GM23338 (cell line): ENCODE data around the gene NDUFS4. TPM values are rescaled to one million over a fixed set of nuclear protein-coding genes. Genes with fewer than 3 reads are reported as not detected.
"Not testable (repeated sequence)": the region's sequence is repeated elsewhere in the genome, so short reads cannot be mapped to it uniquely, and the experiment has no call there.

Experiments used
- ATAC-seq: fragments of 200-7000 bp; cut with Tn5 transposase; 3 replicates; pipeline ENCODE4 v1.9.1; 2020
- DNase-seq: peaks from one replicate; pipeline ENCODE4 v3.0.0-alpha.2; 2015; ENCODE audit warnings: low spot score
- H2AFZ ChIP-seq: fragments of 200-600 bp; sonication (generic); 2 replicates; pipeline ENCODE4 v1.8.0; 2016; ENCODE audit warnings: antibody characterized with exemption, mild to moderate bottlenecking, moderate library complexity
- H3F3A ChIP-seq: fragments of 200-600 bp; sonication (generic); replicated peaks from 2 replicates; pipeline ENCODE4 v1.8.0; 2017; ENCODE audit warnings: antibody characterized with exemption, mixed run types, low read depth
- H3K27ac ChIP-seq: fragments of 200-600 bp; sonication (generic); 2 replicates; pipeline ENCODE4 v1.6.1; 2016; ENCODE audit warnings: low read depth
- H3K27me3 ChIP-seq: fragments of 200-600 bp; sonication (generic); 2 replicates; pipeline ENCODE4 v1.8.0; 2016; ENCODE audit warnings: mild to moderate bottlenecking, mixed run types, moderate library complexity; ENCODE audit not compliant: insufficient read depth
- H3K36me3 ChIP-seq: fragments of 200-600 bp; sonication (generic); 2 replicates; pipeline ENCODE4 v1.8.0; 2016; ENCODE audit warnings: mild to moderate bottlenecking; ENCODE audit not compliant: insufficient read depth
- H3K4me1 ChIP-seq: fragments of 200-600 bp; sonication (generic); 2 replicates; pipeline ENCODE4 v1.8.0; 2016; ENCODE audit warnings: mild to moderate bottlenecking, moderate library complexity; ENCODE audit not compliant: insufficient read depth
- H3K4me2 ChIP-seq: fragments of 200-600 bp; sonication (generic); 2 replicates; pipeline ENCODE4 v1.7.1; 2017; ENCODE audit warnings: mixed run types
- H3K4me3 ChIP-seq: fragments of 200-600 bp; sonication (generic); 2 replicates; pipeline ENCODE4 v1.6.1; 2016; ENCODE audit warnings: mixed run types
- H3K79me2 ChIP-seq: fragments of 200-600 bp; sonication (generic); replicated peaks from 2 replicates; pipeline ENCODE4 v1.8.0; 2017; ENCODE audit warnings: mild to moderate bottlenecking; ENCODE audit not compliant: insufficient read depth
- H3K9me2 ChIP-seq: fragments of 200-600 bp; sonication (generic); 2 replicates; pipeline ENCODE4 v1.8.0; 2017; ENCODE audit not compliant: insufficient read depth
- H4K20me1 ChIP-seq: fragments of 200-600 bp; sonication (generic); replicated peaks from 2 replicates; pipeline ENCODE4 v1.8.0; 2017; ENCODE audit warnings: mild to moderate bottlenecking; ENCODE audit not compliant: insufficient read depth
- H3K27ac Mint-ChIP-seq: 2 replicates; pipeline ENCODE4 v1.8.0; 2020; ENCODE audit warnings: inconsistent platforms, mild to moderate bottlenecking, moderate library complexity, mixed read lengths
- H3K27me3 Mint-ChIP-seq: 3 replicates; pipeline ENCODE4 v1.8.0; 2022; ENCODE audit warnings: low read depth, mild to moderate bottlenecking, moderate library complexity, mixed read lengths, inconsistent platforms; ENCODE audit not compliant: insufficient read depth, poor library complexity
- H3K36me3 Mint-ChIP-seq: 3 replicates; pipeline ENCODE4 v1.8.0; 2021; ENCODE audit warnings: low read depth, mild to moderate bottlenecking, inconsistent platforms, moderate library complexity, mixed read lengths
- H3K4me1 Mint-ChIP-seq: 3 replicates; pipeline ENCODE4 v1.8.0; 2020; ENCODE audit warnings: mild to moderate bottlenecking, inconsistent platforms, mixed read lengths
- H3K4me3 Mint-ChIP-seq: 3 replicates; pipeline ENCODE4 v1.8.0; 2021; ENCODE audit warnings: moderate library complexity, mild to moderate bottlenecking, inconsistent platforms, mixed read lengths
- H3K9me3 Mint-ChIP-seq: 3 replicates; pipeline ENCODE4 v1.8.0; 2020; ENCODE audit warnings: moderate library complexity, mild to moderate bottlenecking, inconsistent platforms, mixed read lengths
- EZH2 ChIP-seq: fragments of 200-600 bp; sonication (generic); IDR thresholded peaks from one replicate; pipeline ENCODE4 v1.8.0; 2017; ENCODE audit warnings: antibody characterized with exemption, mild to moderate bottlenecking, low read depth; ENCODE audit not compliant: unreplicated experiment
- EZH2phosphoT487 ChIP-seq: fragments of 200-600 bp; sonication (generic); IDR thresholded peaks from one replicate; pipeline ENCODE4 v1.8.1; 2018; ENCODE audit warnings: antibody characterized with exemption; ENCODE audit not compliant: unreplicated experiment
- NANOG ChIP-seq: IDR thresholded peaks from 2 replicates; pipeline ENCODE4 v1.6.1; 2016; ENCODE audit warnings: antibody characterized with exemption, borderline replicate concordance
- POLR2AphosphoS5 ChIP-seq: IDR thresholded peaks from 2 replicates; pipeline ENCODE4 v1.6.1; 2016; ENCODE audit warnings: antibody characterized with exemption, low read depth
- STAT1 ChIP-seq: IDR thresholded peaks from one replicate; pipeline ENCODE4 v1.6.1; 2016; ENCODE audit warnings: antibody characterized with exemption; ENCODE audit not compliant: unreplicated experiment
- ZNF114 ChIP-seq: fragments of 250-450 bp; sonication (Bioruptor Pico); IDR thresholded peaks from 2 replicates; pipeline ENCODE4 v1.5.0; 2020; ENCODE audit warnings: mild to moderate bottlenecking, moderate library complexity
- ZNF462 ChIP-seq: fragments of 250-450 bp; sonication (Bioruptor Pico); IDR thresholded peaks from 2 replicates; pipeline ENCODE4 v1.5.0; 2020; ENCODE audit warnings: mild to moderate bottlenecking, moderate library complexity
- polyA plus RNA-seq: library from polyadenylated mRNA; unstranded; fragments of >200 nt; fragmentation: Nextera tagmentation; extraction: Ambion mirVana; gene quantifications from 2 replicates; pipeline ENCODE4 v1.2.1, GENCODE V29; 2016
- total RNA-seq: library from RNA; depleted of rRNA; stranded (reverse); fragments of >200 nt; shearing (Covaris generic); gene quantifications from 2 replicates; pipeline ENCODE4 v1.2.3, GENCODE V29; 2014
- TF ChIP-seq, protein P1 (sequence below), 2 experiments: fragments of 200-600 bp in 1 of 2; sonication (generic) in 1 of 2; conservative IDR thresholded peaks; 2 replicates each; pipeline versions ENCODE4 v1.5.1 to v1.6.1; 2016 to 2017; ENCODE audit warnings: antibody characterized with exemption in 2 of 2, low read depth in 2 of 2, mild to moderate bottlenecking in 2 of 2, moderate library complexity in 1 of 2

The NDUFS4 gene
- total and polyA plus RNA-seq, 2 experiments from 2014 or later, result 65.6 to 151 TPM

GRCh38 chr5:53660573-53660972, 100.1 kb downstream of the NDUFS4 start:
- H3K36me3 Mint-ChIP-seq, result peaks cover 53% of the 10 kb centered on the region

DNA sequence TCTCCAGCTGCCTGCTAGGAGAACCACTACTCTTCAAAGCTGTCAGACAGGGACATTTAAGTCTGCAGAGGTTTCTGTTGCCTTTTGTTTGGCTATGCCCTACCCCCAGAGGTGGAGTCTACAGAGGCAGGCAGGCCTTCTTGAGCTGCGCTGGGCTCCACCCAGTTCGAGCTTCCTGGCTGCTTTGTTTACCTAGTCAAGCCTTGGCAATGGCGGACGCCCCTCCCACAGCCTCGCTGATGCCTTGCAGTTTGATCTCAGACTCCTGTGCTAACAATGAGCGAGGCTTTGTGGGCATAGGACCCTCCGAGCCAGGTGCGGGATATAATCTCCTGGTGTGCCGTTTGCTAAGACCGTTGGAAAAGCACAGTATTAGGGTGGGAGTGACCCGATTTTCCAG, 104.9 kb downstream of the NDUFS4 start:
- not testable (repeated sequence) for DNase-seq, H3K27ac Mint-ChIP-seq, H3K27me3 ChIP-seq, H4K20me1 ChIP-seq, H3K4me1 Mint-ChIP-seq, H3K4me2 ChIP-seq, H3K27me3 Mint-ChIP-seq, H3K9me2 ChIP-seq, H3K4me3 ChIP-seq, H3F3A ChIP-seq, H3K4me1 ChIP-seq, ATAC-seq, H3K27ac ChIP-seq, H2AFZ ChIP-seq, H3K4me3 Mint-ChIP-seq
- H3K36me3 Mint-ChIP-seq, result peaks cover 64% of the 10 kb centered on the region
- Histone ChIP-seq H3K79me2 (peaks cover 21% of the 10 kb centered on the region), H3K36me3 (peaks cover 17% of the 10 kb centered on the region)
- peaks cover 52% of the 10 kb centered on the region for H3K9me3 Mint-ChIP-seq

More at GRCh38 chr5:53660573-53660972, 100.1 kb downstream of the NDUFS4 start:
- H3K27me3 Mint-ChIP-seq, H3K9me2 ChIP-seq, DNase-seq, H3K4me2 ChIP-seq, H2AFZ ChIP-seq, H3K4me3 ChIP-seq, H3K4me3 Mint-ChIP-seq, H3K27ac ChIP-seq, H3F3A ChIP-seq, H4K20me1 ChIP-seq, H3K27me3 ChIP-seq, H3K27ac Mint-ChIP-seq, H3K4me1 ChIP-seq, H3K4me1 Mint-ChIP-seq, ATAC-seq, H3K36me3 ChIP-seq: not testable (repeated sequence)
- peaks cover 38% of the 10 kb centered on the region for H3K9me3 Mint-ChIP-seq
- peaks cover 17% of the 10 kb centered on the region for H3K79me2 ChIP-seq

- Histone ChIP-seq H3F3A (no peaks in the 10 kb centered on the region), H3K27me3 (no peaks in the 10 kb centered on the region), H3K79me2 (peaks cover 9% of the 10 kb centered on the region; the same call in 1 of the 2 replicates), H2AFZ (no peak overlapping the region), H3K4me2 (no peak overlapping the region), H3K27ac (no peak overlapping the region), H3K4me1 (peaks cover 14% of the 10 kb centered on the region), H4K20me1 (no peaks in the 10 kb centered on the region), H3K9me2 (0 out of 2 replicates have a peak, but pooled peaks cover 5% of the 10 kb centered on the region), H3K36me3 (peaks cover 17% of the 10 kb centered on the region), H3K4me3 (no peak overlapping the region)
- H3K27ac Mint-ChIP-seq, result no peak overlapping the region
- ATAC-seq, result no peak
- H3K27me3 Mint-ChIP-seq, result peaks cover 6% of the 10 kb centered on the region
- H3K4me1 Mint-ChIP-seq, result peaks cover 24% of the 10 kb centered on the region
- DNase-seq, result no peak
- no peak overlapping the region for H3K4me3 Mint-ChIP-seq
- peaks cover 50% of the 10 kb centered on the region for H3K36me3 Mint-ChIP-seq
- peaks cover 45% of the 10 kb centered on the region for H3K9me3 Mint-ChIP-seq
- no peak for TF ChIP-seq NANOG
- TF ChIP-seq, protein P1, sequence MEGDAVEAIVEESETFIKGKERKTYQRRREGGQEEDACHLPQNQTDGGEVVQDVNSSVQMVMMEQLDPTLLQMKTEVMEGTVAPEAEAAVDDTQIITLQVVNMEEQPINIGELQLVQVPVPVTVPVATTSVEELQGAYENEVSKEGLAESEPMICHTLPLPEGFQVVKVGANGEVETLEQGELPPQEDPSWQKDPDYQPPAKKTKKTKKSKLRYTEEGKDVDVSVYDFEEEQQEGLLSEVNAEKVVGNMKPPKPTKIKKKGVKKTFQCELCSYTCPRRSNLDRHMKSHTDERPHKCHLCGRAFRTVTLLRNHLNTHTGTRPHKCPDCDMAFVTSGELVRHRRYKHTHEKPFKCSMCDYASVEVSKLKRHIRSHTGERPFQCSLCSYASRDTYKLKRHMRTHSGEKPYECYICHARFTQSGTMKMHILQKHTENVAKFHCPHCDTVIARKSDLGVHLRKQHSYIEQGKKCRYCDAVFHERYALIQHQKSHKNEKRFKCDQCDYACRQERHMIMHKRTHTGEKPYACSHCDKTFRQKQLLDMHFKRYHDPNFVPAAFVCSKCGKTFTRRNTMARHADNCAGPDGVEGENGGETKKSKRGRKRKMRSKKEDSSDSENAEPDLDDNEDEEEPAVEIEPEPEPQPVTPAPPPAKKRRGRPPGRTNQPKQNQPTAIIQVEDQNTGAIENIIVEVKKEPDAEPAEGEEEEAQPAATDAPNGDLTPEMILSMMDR (conservative IDR thresholded peaks at IDR 0.05; ENCODE audit: low read depth in 2 of 2), result no peak
- TF ChIP-seq EZH2, result no peak
- no peak for TF ChIP-seq POLR2AphosphoS5
- no peak for TF ChIP-seq STAT1
- TF ChIP-seq ZNF114 (CRISPR knock-in tag), result no peak
- TF ChIP-seq ZNF462, result no peak
- TF ChIP-seq EZH2phosphoT487, result no peak
Measured at GRCh38 chr5:53667621-53668020, 107.2 kb downstream of the NDUFS4 start.
